HL-60/S4 treated with retinoic acid at 250 ng/mL for 4 days and 3 days (cell line): ENCODE results near the gene TTLL10.
"Not testable (repeated sequence)": the region's sequence is repeated elsewhere in the genome, so short reads cannot be mapped to it uniquely, and the experiment has no call there.

Source experiments
- in situ Hi-C: fragments of 300-500 bp; cut with MboI; formaldehyde crosslinking; loops from 2 replicates; pipeline ENCODE4 v1.7.0; 2022; ENCODE audit warnings: low sequenced_read_pairs

The TTLL10 gene

DNA sequence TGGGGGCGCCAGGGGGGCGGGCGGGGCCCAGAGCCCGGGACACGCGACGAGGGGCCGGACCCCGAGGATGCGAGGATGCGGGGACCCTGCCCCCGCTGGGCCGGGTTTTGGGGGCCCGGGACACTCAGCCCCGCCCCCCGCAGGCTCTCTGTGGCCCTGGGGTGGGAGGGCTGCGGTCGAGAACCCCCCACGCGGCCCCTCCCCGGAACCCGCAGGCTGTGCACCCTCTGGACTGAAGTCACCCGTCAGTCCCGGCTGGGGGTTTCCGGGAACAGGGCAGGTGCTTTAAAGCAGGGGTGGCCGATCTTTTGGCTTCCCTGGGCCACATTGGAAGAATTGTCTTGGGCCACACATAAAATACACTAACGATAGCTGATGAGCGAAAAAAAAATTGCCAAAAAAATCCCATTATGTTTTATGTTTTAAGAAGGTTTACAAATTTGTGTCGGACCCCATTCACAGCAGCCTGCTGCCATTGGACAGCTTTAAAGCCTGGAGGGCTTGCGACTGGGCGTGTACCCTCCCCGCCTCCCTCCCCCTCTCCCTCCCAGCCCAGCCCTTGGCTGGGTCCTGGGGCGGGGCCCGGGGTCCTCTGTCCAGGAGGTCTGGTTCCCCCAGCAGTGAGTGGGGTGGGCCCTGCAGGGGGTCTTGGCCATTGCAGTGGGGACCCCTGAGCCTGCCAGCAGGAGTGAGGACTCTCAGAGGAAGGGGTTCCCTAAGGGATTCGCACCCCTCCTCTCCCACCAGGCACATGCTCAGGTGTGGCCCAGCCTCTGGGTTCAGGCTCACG, 36.2 kb upstream of the TTLL10 start:
- in situ Hi-C loops: loop anchor here (25.0 kb wide), 1 partner anchor 100 kb away; the partner anchor contains the start of genes B3GALT6, C1QTNF12 and SDF4

- in situ Hi-C loops: loop anchor here (25.0 kb wide), 1 partner anchor 97 kb away; the partner anchor contains the start of genes B3GALT6, C1QTNF12 and SDF4
Observed at GRCh38 chr1:1140673-1141072, 33.0 kb upstream of the TTLL10 start.

DNA sequence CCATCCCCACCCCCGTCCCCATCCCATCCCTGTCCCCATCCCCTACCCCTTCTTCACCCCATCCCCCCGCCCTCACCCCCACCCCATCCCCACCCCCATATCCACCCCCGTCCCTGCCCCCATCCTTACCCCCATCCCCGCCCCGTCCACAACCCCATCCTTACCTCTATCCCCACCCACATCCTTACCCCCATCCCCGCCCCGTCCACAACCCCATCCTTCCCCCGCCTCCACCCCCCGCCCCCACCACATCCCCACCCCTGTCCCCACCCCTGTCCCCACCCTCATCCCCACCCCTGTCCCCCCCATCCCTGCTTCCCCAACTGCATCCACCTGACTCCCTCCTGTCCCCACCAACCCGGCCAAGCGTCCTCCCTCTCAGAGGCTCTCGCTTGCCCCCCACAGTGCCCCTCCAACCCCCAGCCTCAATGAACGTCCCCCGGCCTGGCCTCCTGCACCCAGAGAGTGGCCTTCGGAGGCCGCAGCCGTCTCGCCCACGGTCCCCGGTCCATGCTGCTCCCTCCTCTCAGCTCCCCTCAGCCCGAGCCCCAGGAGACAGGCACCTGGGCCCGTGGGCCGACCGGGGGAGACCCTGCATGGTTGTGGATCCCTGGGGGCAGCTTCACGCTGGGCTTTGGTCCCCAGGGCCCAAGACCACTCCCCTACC, 32.3 kb upstream of the TTLL10 start:
- in situ Hi-C loops: loop anchor here (25.0 kb wide), 1 partner anchor 96 kb away; the partner anchor contains the start of genes B3GALT6, C1QTNF12 and SDF4

DNA sequence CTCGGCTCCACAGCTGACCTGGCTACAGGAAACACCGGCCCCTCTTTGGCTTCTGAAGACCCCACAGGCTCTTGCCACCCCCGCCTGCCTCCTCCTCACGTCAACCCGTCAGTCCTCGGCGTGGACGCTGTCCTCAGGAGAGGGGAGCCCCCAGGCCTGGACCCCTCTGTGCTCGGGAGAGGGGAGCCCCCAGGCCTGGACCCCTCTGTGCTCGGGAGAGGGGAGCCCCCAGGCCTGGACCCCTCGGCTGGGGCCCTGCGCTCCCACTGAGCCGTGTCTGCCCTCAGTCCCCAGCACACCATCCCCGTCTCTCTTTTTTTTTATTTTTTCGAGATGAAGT, 31.8 kb upstream of the TTLL10 start:
- in situ Hi-C loops: loop anchor here (25.0 kb wide), 1 partner anchor 95 kb away; the partner anchor contains the start of genes B3GALT6, C1QTNF12 and SDF4

- in situ Hi-C loops: loop anchor here (25.0 kb wide), 1 partner anchor 95 kb away; the partner anchor contains the start of genes B3GALT6, C1QTNF12 and SDF4
Observed at GRCh38 chr1:1142352-1142751, 31.3 kb upstream of the TTLL10 start.

- in situ Hi-C loops: loop anchor here (25.0 kb wide), 1 partner anchor 94 kb away; the partner anchor contains the start of genes B3GALT6, C1QTNF12 and SDF4
Observed at GRCh38 chr1:1142844-1143243, 30.8 kb upstream of the TTLL10 start.

- in situ Hi-C loops: loop anchor here (25.0 kb wide), 1 partner anchor 94 kb away; the partner anchor contains the start of genes B3GALT6, C1QTNF12 and SDF4
Observed at GRCh38 chr1:1143636-1144035, 30.0 kb upstream of the TTLL10 start.

- in situ Hi-C loops: loop anchor here (25.0 kb wide), 1 partner anchor 93 kb away; the partner anchor contains the start of genes B3GALT6, C1QTNF12 and SDF4
Observed at GRCh38 chr1:1144122-1144842, 29.4 kb upstream of the TTLL10 start.

GRCh38 chr1:1144843-1145546, 28.7 kb upstream of the TTLL10 start:
- in situ Hi-C loops: loop anchor here (25.0 kb wide), 1 partner anchor 92 kb away; the partner anchor contains the start of genes B3GALT6, C1QTNF12 and SDF4

DNA sequence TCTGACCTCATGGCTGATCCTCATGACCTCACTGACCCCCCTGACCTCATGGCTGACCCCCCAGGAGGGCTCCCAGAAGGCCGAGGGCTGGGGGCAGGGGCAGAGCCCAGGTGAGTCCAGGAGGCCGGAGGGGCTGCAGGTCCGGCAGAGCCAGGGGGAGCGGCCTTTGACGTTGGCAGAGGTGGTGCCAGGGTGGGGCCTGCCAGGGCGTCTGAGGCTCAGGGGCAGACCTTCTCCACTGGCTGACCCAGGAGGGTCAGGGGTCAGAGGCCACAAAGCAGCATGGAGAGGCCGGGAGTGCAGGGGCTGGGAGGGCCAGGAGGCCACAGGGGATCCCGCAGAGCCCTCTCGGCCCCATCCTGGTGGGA, 28.1 kb upstream of the TTLL10 start:
- in situ Hi-C loops: loop anchor here (25.0 kb wide), 1 partner anchor 92 kb away; the partner anchor contains the start of genes B3GALT6, C1QTNF12 and SDF4

DNA sequence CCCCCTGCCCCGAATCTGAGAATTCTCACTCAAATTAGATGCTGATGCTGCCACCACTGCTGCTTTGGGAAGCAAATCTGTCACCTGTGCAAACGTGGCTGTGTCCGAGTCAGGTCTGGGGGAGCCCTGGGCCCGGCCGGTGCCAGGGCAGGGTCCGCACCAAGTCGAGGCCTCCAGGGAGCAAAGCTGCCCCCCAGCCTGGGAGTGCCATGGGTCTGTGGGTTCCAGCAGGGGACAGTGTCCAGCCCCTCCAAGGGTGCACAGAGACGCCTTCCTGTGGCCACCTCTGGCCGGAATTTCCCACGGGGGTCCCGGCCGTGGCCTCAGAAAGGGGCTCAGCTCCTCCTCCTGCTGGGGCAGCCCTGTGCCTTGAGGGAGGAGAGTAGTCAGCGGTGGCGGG, 27.7 kb upstream of the TTLL10 start:
- in situ Hi-C loops: loop anchor here (25.0 kb wide), 1 partner anchor 91 kb away; the partner anchor contains the start of genes B3GALT6, C1QTNF12 and SDF4

DNA sequence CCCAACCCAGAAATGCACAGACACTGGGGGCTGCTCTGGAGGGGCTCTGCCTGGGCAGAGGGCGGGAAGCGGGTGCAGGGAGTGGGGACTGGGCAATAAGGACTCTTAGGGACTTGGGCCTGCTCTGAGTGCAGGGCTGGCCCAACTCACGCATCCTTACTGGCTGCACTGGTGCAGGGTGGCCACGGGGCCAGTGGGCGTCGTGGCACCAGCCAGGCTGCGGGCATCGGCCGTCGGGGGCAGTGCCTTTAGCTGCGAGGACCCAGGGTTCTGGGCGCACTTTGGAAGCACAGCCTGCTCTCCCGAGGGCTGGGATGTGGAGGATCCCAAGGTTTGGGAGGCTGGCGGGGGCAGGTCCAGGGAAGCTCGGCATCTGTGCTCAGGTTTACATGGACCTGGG, 27.1 kb upstream of the TTLL10 start:
- in situ Hi-C loops: loop anchor here (25.0 kb wide), 1 partner anchor 91 kb away; the partner anchor contains the start of genes B3GALT6, C1QTNF12 and SDF4

- in situ Hi-C loops: loop anchor here (25.0 kb wide), 1 partner anchor 89 kb away; the partner anchor contains the start of genes B3GALT6, C1QTNF12 and SDF4
Observed at GRCh38 chr1:1148061-1148460, 25.6 kb upstream of the TTLL10 start.

DNA sequence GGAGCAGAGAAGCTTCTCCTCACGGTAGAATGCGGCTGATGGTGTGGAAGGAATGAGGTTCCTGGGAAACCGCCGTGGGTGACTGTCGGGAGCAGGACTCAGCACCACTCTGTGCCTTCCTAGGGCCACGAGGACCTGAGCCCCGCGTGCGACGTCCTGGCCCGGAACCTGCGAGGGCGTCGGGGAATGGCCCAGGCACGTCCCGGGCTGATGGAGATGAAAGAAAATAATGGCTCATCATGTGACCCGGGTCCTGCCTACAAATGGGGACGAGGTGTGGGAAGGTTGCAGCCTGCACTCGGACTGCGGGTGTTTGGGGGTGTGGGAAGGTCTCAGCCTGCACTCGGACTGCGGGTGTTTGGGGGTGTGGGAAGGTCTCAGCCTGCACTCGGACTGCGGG, 25.1 kb upstream of the TTLL10 start:
- in situ Hi-C loops: loop anchor here (25.0 kb wide), 1 partner anchor 89 kb away; the partner anchor contains the start of genes B3GALT6, C1QTNF12 and SDF4

DNA sequence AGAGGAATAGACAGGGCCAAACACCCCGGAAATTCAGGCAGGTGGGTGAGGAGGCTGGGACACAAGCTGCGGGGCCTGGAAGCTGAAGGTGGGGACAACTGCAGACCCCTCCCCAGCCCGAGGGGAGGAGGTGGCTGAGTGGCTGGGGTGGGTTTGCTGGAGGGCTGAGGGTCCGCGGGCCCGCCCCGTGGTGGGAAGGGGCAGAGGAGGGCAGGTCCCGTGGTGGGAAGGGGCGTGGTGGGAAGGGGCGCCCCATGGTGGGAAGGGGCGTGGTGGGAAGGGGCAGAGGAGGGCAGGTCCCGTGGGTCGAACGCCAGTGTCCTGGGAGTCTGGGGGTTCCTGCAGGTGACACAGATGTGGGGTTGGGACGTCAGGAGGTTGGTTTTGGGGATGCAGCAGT, 24.3 kb upstream of the TTLL10 start:
- in situ Hi-C loops: loop anchor here (25.0 kb wide), 1 partner anchor 88 kb away; the partner anchor contains the start of genes B3GALT6, C1QTNF12 and SDF4

DNA sequence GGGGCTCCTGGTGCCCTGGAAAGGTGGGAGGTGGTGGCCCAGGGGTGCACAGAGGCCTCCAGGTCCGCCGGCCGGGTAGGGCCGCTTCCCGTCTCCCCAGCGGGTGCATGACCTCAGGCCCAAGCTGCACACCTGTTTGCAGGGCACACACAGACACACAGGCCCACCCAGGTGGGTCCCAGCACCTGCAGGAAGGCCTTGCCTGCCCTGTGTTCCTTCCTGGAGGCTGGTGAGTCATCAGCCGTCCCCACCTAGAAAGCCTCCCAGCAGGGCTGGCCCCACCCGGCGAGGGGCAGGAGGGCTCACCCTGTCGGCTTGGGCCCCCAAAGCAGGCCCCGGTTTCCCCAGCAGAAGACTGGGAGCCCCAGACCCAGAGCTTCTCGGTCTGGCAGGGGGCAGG, 23.6 kb upstream of the TTLL10 start:
- in situ Hi-C loops: no loop called here

DNA sequence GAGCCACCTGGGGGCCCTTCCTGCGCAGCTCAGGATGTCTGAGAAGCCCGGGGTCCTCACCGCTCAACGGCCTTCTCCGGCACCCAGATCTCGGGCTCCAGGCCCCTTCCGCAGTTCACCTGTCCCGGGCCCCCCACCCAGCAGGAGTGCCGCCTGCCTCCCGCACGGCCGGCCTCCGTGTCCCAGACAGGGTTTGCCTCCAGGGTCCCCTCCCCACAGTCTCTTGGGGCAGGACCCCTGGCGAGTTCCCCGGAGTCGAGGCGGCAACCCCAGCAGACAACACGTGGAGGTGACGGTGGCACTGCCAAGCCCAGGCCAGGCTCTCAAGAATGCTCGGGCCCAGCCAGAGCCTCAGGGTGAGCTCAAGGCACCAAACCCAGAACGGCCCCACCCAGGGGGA, 22.4 kb upstream of the TTLL10 start:
- in situ Hi-C loops: no loop called here

DNA sequence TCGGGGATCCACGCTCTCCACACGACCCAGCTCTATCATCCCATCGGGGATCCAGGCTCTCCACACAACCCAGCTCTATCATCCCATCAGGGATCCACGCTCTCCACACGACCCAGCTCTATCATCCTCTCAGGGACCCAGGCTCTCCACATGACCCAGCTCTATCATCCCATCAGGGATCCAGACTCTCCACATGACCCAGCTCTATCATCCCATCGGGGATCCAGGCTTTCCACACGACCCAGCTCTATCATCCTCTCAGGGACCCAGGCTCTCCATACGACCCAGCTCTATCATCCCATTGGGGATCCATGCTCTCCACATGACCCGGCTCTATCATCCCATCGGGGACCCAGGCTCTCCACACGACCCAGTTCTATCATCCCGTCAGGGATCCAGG, 21.2 kb upstream of the TTLL10 start:
- in situ Hi-C loops: not testable (repeated sequence)

- in situ Hi-C loops: not testable (repeated sequence)
Observed at GRCh38 chr1:1153215-1153614, 20.5 kb upstream of the TTLL10 start.

GRCh38 chr1:1153874-1154273, 19.8 kb upstream of the TTLL10 start:
- in situ Hi-C loops: no loop called here
